Measurements from ENCODE around the gene TOR1B.
"Not testable (repeated sequence)": the region's sequence is repeated elsewhere in the genome, so short reads cannot be mapped to it uniquely, and the experiment has no call there.

The TOR1B gene

GRCh38 chr9:129761293-129761900 lies 41.6 kb upstream of the TOR1B start:
- no peak for TF ChIP-seq CTCF (IDR thresholded peaks at IDR 0.05; ENCODE audit: control extremely low read depth, extremely low read depth, low read depth, missing control alignments)
- DNase-seq (ENCODE audit: extremely low spot score) = no peak
- ChIA-PET POLR2A (interaction anchor here (0.5 kb wide), 1 partner anchor 39 kb away, joined by 3 read pairs; no protein-coding TSS in a partner anchor), CTCF (interaction anchor here (2.1 kb wide), 1 partner anchor 24 kb away, joined by 7 read pairs; no protein-coding TSS in a partner anchor)

- TF ChIP-seq CTCF (IDR thresholded peaks at IDR 0.05; ENCODE audit: control extremely low read depth, extremely low read depth, low read depth, missing control alignments) = no peak
- no peak for DNase-seq (ENCODE audit: extremely low spot score)
- ChIA-PET CTCF (interaction anchor here (2.1 kb wide), 1 partner anchor 25 kb away, joined by 7 read pairs; no protein-coding TSS in a partner anchor), POLR2A (interaction anchor here (0.5 kb wide), 1 partner anchor 39 kb away, joined by 3 read pairs; no protein-coding TSS in a partner anchor)
Measured at GRCh38 chr9:129761901-129762369, 41.0 kb upstream of the TOR1B start.

GRCh38 chr9:129762370-129762984 lies 40.5 kb upstream of the TOR1B start:
- POLR2A ChIA-PET; DNase-seq (ENCODE audit: extremely low spot score): not testable (repeated sequence)
- CTCF ChIA-PET = interaction anchor here (2.1 kb wide), 1 partner anchor 25 kb away, joined by 7 read pairs; no protein-coding TSS in a partner anchor

- ChIA-PET CTCF (interaction anchor here (1.7 kb wide), 2 partner anchors 21 to 26 kb away, joined by 6 to 9 read pairs; no protein-coding TSS in a partner anchor), POLR2A (no interaction called here)
- no peak for DNase-seq (ENCODE audit: extremely low spot score)
- TF ChIP-seq CTCF (IDR thresholded peaks at IDR 0.05; ENCODE audit: control extremely low read depth, extremely low read depth, low read depth, missing control alignments) = no peak
Measured at GRCh38 chr9:129762985-129763926, 39.7 kb upstream of the TOR1B start.

- no peak for DNase-seq (ENCODE audit: extremely low spot score)
- no peak for TF ChIP-seq CTCF (IDR thresholded peaks at IDR 0.05; ENCODE audit: control extremely low read depth, extremely low read depth, low read depth, missing control alignments)
- POLR2A ChIA-PET = no interaction called here
- CTCF ChIA-PET = no interaction called here
Measured at GRCh38 chr9:129765764-129766317, 37.1 kb upstream of the TOR1B start.

- ChIA-PET POLR2A (no interaction called here), CTCF (no interaction called here)
- DNase-seq (ENCODE audit: extremely low spot score) = no peak
- no peak for TF ChIP-seq CTCF (IDR thresholded peaks at IDR 0.05; ENCODE audit: control extremely low read depth, extremely low read depth, low read depth, missing control alignments)
Measured at GRCh38 chr9:129768486-129768885, 34.5 kb upstream of the TOR1B start.

All from GM10248 (cell line).